Left ventricle myocardium superior (tissue), 1 donor: ENCODE data around the gene IL10RB. TPM values are rescaled to one million over a fixed set of nuclear protein-coding genes. Genes with fewer than 3 reads are reported as not detected.

Source experiments
- total RNA-seq: library from RNA; stranded (reverse); fragmentation: NEBNext Ultra II Directional; extraction: Animal tissue kit (Norgen Biotek cat#: 25700); gene quantifications from one replicate; pipeline ENCODE4 v1.2.1, GENCODE V29; 2021
- donor health status: DM: no; HTN: yes; CAD: no; lungs with severe emphysema.

The IL10RB gene
- total RNA-seq, 1 donor from 2014 or later = 6.3 TPM

Other genes starting within 250 kb of the IL10RB start
- gene OLIG2, start 240.4 kb upstream of the IL10RB start, total RNA-seq = not detected
- gene OLIG1, start 196.2 kb upstream of the IL10RB start, total RNA-seq = 0.62 TPM
- gene IFNAR2, start 36.4 kb upstream of the IL10RB start, total RNA-seq = 9.2 TPM
- gene IFNAR1, start 58.6 kb downstream of the IL10RB start, total RNA-seq = 23.6 TPM
- gene IFNGR2, start 137.0 kb downstream of the IL10RB start, total RNA-seq = 35.1 TPM
- gene TMEM50B, start 213.6 kb downstream of the IL10RB start, total RNA-seq = 32.8 TPM
- 6.7 TPM for gene DNAJC28, start 225.3 kb downstream of the IL10RB start, total RNA-seq